GM12892 (cell line): Measurements from ENCODE around the gene SNAPIN.
"Not testable (repeated sequence)": the region's sequence is repeated elsewhere in the genome, so short reads cannot be mapped to it uniquely, and the experiment has no call there.

Experiments
- DNase-seq: peaks from one replicate; pipeline ENCODE4 v3.0.0; 2011; ENCODE audit not compliant: insufficient read length
- FAIRE-seq: peaks from 2 replicates; lab custom pipeline; 2011; peaks lifted over from hg19 to GRCh38; lab: Jason Lieb, UNC
- POLR2A ChIP-seq: IDR thresholded peaks from 2 replicates; pipeline ENCODE4 v1.6.1; 2011; ENCODE audit warnings: low read depth, low read length, control low read depth
- POLR2AphosphoS5 ChIP-seq: IDR thresholded peaks from 2 replicates; pipeline ENCODE4 v1.6.1; 2011; ENCODE audit warnings: low read depth, low read length, control low read depth
- TAF1 ChIP-seq: IDR thresholded peaks from 2 replicates; pipeline ENCODE4 v1.6.1; 2011; ENCODE audit warnings: low read depth, mild to moderate bottlenecking, control low read depth, low read length, borderline replicate concordance

The SNAPIN gene

DNA sequence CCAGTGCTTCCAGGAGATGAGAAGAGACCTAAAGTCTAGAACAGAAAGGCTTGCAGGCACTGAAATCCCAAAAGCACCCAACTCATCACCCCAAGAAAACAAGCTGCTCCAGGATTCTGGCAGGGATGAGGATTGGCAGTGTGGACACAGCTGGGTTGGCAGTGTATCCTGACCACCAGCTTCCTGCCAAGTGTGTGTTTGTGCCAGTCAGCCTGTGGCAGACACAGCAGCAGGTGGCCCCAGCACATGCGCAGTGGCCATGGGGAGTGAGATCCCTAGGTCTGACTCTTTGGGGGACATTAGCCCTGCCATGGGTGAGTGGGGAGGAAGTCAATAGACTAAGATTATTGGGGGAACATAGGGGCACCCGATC, 8.7 kb upstream of the SNAPIN start:
- DNase-seq, result no peak
- FAIRE-seq, result no peak
- TF ChIP-seq POLR2AphosphoS5 (no peak), TAF1 (no peak), POLR2A (no peak; the same call in 1 of the 2 replicates)

DNA sequence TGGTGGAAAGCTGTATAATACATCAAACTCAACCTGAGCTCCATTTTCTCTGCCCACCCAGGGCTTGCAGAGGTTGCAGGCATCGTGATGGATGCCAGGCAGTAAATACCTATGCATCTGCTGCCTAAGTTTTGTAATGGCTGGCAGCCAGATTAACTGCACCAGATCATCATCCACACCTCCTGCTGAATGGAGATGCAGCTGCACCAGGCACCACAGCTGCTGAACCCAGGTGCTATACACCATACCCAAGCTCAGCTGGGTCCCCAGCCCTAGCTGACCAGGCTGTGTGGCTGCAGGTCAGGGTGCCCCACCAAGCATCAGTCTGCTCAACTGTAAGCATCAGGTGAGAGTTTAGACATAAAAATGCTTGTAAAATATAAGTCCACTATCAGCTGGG, 6.7 kb upstream of the SNAPIN start:
- FAIRE-seq (no peak), DNase-seq (no peak)
- no peak for TF ChIP-seq POLR2AphosphoS5
- TF ChIP-seq POLR2A, result no peak
- TF ChIP-seq TAF1, result no peak

DNA sequence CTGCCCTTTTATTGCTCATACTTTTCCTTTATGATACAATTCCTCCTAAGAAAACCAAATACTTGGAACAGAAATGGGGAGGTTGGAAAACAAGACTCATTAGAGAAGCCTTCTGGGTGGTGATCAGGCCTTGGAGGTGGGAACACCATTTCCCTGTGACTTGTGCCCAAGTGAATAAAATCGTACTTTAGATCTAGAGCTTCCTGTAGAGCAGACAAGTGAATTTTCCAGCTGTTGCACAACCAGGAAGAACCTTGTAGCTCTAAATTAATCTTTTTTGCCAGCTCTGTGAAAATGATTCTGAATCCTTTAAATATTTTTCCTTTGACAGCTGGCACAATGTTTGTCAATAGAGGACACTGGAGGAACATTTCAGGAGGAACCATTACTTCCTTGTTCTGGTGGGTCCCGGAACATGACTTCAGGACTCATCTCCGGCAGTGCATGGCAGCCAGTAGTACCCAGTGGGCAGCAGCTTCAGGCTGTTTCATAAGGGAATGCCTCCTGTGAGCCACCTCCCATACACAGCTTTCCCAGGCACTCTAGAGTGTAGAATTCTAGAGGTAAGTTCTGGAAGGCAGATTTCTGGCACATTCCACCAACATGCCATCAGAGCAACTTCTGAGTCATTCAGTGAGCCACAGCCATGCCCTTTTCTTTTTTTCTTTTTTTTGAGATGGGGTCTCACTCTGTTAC, 5.5 kb upstream of the SNAPIN start:
- FAIRE-seq (no peak), DNase-seq (no peak)

DNA sequence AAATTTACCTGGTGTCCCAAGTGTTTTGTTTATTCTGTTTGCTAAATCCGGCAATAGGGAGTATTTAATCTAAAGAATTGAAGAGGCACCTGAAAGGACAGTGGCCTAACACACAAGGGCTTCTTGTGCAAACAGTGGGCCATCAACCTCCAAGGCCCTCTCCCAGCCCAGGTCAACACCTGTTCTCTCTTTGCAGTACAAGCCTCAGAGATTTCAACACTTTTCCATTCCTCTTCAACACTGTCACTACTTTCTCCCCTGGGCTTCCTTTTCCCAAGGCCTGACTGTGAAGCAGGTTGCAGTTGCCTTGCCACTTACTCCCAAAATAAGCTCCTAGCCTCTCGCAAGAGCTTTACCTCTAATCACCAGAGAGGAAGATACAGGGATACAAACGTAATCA, 3.2 kb upstream of the SNAPIN start:
- no peak for DNase-seq
- TF ChIP-seq POLR2A, result no peak
- FAIRE-seq, result no peak

More for the DNA sequence above, 5.5 kb upstream of the SNAPIN start:
- TF ChIP-seq TAF1, result no peak
- TF ChIP-seq POLR2AphosphoS5, result no peak
- TF ChIP-seq POLR2A, result no peak

DNA sequence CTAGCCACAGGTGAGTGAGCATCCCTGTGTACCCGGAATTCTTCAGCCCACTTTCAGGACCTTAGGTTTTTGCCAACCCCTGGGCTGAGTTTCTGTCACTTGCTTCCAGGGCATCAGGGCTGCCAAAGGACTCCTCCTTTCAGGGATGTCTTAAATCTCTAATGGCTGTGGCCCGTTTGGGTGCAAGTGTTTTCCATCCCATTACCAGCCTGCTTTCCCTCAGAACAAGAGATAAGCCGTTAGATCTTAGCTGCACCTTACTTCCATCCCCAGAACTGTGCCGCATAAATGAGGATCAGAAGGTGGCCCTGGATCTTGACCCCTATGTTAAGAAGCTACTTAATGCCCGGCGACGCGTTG, 652 bp downstream of the SNAPIN start:
- TF ChIP-seq POLR2AphosphoS5, result no peak
- no peak for TF ChIP-seq TAF1
- TF ChIP-seq POLR2A, result no peak
- FAIRE-seq (no peak), DNase-seq (no peak)

DNA sequence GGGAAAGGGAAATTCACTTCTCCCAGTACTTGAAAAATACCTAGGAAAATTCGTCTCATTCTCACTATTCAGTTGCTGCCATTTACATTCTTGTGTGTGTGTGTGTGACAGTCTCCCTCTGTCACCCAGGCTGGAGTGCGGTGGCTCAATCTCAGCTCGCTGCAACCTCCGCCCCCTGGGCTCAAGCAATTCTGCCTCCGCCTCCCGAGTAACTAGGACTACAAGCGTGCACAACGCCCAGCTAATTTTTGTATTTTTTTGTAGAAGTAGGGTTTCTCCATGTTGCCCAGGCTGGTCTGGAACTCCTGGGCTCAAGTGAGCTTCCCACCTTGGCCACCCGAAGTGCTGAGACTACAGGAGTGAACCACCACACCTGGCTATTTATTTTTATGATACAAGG, 1.2 kb downstream of the SNAPIN start:
- no peak for FAIRE-seq
- TF ChIP-seq POLR2A, result no peak
- no peak for TF ChIP-seq POLR2AphosphoS5
- TF ChIP-seq TAF1, result no peak
- no peak for DNase-seq

DNA sequence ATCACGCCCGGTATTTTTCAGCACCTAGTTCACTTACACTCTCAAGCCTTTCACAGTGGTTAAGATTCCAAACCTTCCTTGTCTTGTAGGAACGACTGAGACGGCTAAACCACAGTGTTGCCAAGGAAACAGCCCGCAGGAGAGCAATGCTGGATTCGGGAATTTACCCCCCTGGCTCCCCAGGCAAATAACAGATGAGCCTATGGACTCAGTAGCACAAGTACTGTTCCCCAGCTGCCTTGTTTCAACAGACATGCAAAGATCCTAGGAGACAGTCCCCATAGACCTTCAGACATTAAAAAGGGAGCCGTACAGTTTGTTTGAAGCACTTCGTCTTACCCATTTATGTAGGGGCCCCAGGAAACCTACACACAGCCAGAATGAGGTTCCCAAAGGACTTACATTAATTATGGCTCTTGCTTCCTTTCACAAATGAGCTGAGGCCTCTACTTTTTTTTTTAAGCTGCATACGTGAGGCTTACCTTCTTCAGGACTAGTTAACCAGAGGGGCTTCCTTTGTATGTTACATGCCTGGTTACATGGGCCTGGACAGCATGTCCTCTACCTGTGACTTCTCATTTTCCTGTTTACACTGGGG, 2.7 kb downstream of the SNAPIN start:
- peak; percentile 85 for TF ChIP-seq POLR2AphosphoS5
- TF ChIP-seq POLR2A, result no peak; the same call in none of the 2 replicates
- FAIRE-seq, result no peak
- DNase-seq, result no peak

DNA sequence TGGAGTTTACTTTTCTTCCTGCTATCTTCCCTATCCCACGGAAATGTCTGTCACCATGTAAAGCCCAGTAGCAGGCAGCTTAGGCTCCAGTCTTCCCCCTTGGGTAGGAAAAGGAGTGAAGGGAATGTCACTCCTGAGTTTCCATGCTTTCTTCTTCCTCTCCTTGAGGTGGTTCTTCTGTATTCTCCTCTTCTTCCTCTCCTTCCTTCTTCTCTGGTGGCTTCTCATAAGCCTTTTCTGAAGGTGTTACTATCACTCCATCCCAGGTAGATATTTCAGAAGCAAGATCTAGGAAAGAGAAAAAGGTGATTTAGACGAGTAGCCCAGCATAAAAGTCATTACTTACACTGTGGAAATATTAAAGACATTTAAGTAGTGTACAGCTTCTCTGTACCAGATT, 3.8 kb downstream of the SNAPIN start:
- no peak for FAIRE-seq
- TF ChIP-seq POLR2AphosphoS5 (no peak), TAF1 (no peak), POLR2A (no peak; the same call in 1 of the 2 replicates)
- DNase-seq, result no peak

DNA sequence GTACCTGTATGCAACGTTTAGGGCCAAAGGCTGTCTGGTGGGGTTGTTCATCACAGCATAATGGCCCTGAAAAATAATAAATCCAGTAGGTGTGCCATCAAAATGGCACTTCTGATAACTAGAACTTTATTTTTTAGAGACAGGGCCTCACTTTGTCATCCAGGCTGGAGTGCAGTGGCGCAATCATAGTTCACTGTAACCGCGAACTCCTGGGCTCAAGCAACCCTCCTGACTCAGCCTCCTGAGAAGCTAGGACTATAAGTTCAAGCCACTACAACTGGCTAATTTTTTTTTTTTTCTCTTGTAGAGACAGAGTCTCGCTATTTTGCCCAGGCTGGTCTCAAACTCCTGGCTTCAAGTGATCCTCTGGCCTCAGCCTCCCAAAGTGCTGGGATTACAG, 4.7 kb downstream of the SNAPIN start:
- TF ChIP-seq TAF1 (no peak), POLR2A (no peak), POLR2AphosphoS5 (no peak)
- DNase-seq (no peak), FAIRE-seq (no peak)

DNA sequence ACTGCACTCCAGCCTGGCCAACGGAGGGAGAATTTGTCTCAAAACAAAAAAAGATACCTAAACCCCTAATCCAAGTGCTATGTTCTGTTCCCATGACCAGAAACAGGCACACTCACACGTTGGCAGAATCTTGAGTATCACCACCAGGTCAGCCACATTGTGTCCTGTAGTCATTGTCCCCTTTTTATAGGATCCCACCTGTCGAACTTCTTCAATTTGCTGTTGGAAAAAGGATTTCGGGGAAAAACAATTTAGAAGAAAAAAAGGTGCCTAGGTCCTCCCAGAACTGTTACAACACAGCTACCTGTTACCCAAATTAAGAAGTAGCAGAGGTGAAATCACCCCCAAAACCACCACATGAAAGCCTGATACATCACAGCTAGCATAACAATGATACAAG, 8.9 kb downstream of the SNAPIN start:
- DNase-seq (no peak), FAIRE-seq (no peak)
- TF ChIP-seq POLR2AphosphoS5, result no peak
- TF ChIP-seq TAF1, result no peak
- TF ChIP-seq POLR2A, result no peak

DNA sequence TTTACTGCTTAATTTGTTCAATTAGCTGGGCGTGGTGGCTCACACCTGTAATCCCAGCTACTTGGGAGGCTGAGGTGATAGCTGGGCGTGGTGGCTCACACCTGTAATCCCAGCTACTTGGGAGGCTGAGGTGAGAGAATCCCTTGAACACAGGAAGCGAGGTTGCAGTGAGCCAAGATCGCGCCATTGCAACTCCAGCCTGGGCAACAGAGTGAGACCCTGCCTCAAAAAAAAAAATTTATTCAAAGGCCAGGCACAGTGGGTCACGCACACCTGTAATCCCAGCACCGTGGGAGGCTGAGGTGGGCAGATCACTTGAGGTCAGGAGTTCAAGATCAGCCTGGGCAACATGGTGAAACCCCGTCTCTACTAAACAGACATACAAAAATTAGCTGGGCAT, 10.2 kb downstream of the SNAPIN start:
- DNase-seq, FAIRE-seq: not testable (repeated sequence)

DNA sequence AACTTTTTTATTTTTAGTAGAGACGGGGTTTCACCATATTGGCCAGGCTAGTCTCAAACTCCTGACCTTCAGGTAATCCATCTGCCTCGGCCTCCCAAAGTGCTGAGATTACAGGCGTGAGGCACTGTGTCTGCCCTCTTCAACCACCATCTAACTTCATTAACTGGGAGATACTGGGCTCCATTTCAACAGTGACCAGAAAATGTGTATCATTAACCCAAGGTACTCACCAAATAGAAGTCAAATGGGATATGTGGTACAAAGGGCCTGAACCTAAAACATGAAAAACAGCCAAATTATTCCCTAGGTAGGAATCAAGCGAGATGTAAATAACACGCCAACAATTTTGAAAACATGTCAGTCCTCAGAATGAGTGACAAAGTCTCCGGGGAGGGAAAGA, 11.1 kb downstream of the SNAPIN start:
- FAIRE-seq (no peak), DNase-seq (no peak)
- TF ChIP-seq POLR2AphosphoS5 (no peak), TAF1 (no peak), POLR2A (no peak)

DNA sequence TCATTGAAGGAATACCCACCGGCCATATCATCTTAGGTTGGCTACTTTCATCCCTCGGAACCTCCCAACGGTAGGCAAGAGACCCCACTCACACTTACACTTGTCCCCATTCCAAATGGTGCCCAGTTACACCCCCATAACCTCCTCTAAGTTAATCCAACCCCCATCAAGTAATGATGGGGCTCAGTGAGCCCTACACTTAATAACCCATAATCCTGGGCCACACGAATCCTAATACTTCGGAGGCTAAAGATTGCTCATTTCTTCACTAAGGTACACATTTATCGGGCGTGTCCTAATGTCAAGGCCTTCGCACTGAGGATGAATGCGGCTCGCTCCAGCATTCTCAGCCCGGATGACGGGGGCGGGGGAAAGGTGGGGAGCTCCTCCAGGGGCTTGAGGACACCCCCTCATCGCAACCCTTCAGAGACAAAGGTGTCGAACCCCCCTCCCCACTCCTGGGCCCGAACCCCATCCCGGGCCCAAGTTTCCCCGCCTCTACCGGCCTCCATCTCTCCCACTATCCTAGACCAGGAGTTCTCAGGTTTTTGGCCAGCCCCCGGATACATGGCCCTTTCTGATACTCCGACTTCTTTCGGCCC, 11.9 kb downstream of the SNAPIN start:
- DNase-seq (no peak), FAIRE-seq (no peak)
- TF ChIP-seq POLR2A (no peak), TAF1 (no peak), POLR2AphosphoS5 (no peak)
